ENCODE results near the gene CD86.

- TF ChIP-seq CTCF (IDR thresholded peaks at IDR 0.05) (no peak), REST (IDR thresholded peaks at IDR 0.05; ENCODE audit: insufficient read depth in 1 of 2, low read depth in 2 of 2, low read length in 1 of 2) (no peak), POLR2AphosphoS5 (IDR thresholded peaks at IDR 0.05; ENCODE audit: low read depth, low read length) (no peak)
These were observed 48.8 kb downstream of the CD86 start for GRCh38 chr3:122103821-122104514.
